ENCODE results near the gene NME1.
"Not testable (repeated sequence)": the region's sequence is repeated elsewhere in the genome, so short reads cannot be mapped to it uniquely, and the experiment has no call there.

Gene NME1

DNA sequence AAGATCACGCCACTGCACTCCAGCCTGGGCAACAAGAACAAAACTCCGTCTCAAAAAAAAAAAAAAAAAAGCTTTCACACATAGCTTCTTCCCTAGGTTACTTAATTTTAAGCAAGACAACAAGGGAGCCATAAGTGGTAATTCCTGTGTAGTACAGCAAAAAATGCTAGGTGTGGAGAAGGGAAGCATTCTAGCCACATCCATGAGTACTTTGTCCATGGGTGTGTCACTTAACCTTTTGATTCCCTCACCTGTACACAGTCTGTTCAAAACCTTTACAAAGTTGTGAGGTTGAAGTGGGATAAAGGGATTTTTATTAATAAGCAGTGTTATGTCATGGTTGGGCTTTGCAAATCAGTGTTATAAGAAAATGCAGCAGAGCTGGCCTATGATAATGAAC lies 17.4 kb downstream of the NME1 start:
- H3K4me3 ChIP-seq = no peak overlapping the region
- peaks cover 77 to 86% (median 83%) of the 10 kb centered on the region in 11 experiments for H3K36me3 ChIP-seq
- no peak overlapping the region for H3K27ac ChIP-seq
- H3K9me3 ChIP-seq (replicated peaks in 1 of 11) = no peaks in the 10 kb centered on the region
- no peaks in the 10 kb centered on the region for H3K27me3 ChIP-seq
- peaks cover 15 to 86% (median 62%) of the 10 kb centered on the region in 11 experiments; a peak in 20 of 22 replicates for H4K20me1 ChIP-seq
- no peak for TF ChIP-seq Cebpa-rat (IDR thresholded peaks at IDR 0.05)
- H3K4me1 ChIP-seq = peaks cover 15 to 26% (median 23%) of the 10 kb centered on the region in 10 experiments
- no peak overlapping the region for H3K4me2 ChIP-seq
- H3K9ac ChIP-seq = no peak overlapping the region

DNA sequence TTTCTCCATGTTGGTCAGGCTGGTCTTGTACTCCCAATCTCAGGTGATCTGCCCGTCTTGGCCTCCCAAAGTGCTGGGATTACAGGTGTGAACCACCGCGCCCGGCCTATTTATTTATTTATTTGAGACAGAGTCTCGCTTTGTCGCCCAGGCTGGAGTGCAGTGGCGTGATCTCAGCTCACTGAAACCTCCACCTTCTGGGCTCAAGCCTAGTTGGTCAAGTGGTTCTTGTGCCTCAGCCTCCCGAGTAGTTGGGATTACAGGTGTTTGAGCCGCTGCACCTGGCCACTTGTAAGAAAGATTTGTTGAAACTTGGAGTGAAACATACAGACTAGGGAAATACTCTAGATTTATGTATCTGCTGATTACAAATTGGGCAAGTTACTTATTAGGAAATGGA lies 18.7 kb downstream of the NME1 start:
- not testable (repeated sequence) for H3K27ac ChIP-seq; H3K27me3 ChIP-seq; H3K9me3 ChIP-seq (replicated peaks in 1 of 11); H3K9ac ChIP-seq; H3K4me3 ChIP-seq; H3K4me2 ChIP-seq
- peaks cover 77 to 95% (median 91%) of the 10 kb centered on the region in 11 experiments for H3K36me3 ChIP-seq
- peaks cover 13 to 24% (median 22%) of the 10 kb centered on the region in 10 experiments for H3K4me1 ChIP-seq
- H4K20me1 ChIP-seq = peaks cover 15 to 90% (median 62%) of the 10 kb centered on the region in 11 experiments; a peak in 20 of 22 replicates

DNA sequence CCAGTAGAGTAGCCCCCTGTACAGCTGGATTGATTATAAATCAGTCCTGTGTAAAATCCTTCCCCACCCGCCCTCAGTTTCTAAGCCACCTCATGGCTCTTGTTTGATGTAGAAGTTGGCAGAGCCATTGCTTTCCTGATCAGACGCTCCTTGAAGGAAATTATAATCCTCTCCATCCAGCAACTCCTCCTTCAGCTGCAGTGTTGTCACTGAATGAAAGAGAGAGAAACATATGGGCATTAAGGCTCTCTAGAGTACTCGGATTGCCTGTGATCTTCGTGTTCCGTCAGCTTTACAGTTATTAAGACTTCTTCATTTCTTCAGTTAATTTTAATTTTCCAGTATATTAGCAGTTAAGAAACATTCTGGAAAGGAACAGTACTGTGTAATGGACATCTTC lies 27.1 kb downstream of the NME1 start:
- Histone ChIP-seq H3K27ac (no peak overlapping the region), H3K9me3 (replicated peaks in 1 of 11) (no peaks in the 10 kb centered on the region), H3K4me1 (no peaks in the 10 kb centered on the region), H3K4me3 (no peak overlapping the region), H3K36me3 (peaks cover 66 to 90% (median 76%) of the 10 kb centered on the region in 11 experiments), H3K9ac (no peak overlapping the region), H3K4me2 (no peak overlapping the region), H3K27me3 (no peaks in the 10 kb centered on the region), H4K20me1 (peaks cover 0 to 22% (median 0%) of the 10 kb centered on the region in 11 experiments; a peak in 6 of 22 replicates)
- TF ChIP-seq Cebpa-rat (IDR thresholded peaks at IDR 0.05) = no peak

DNA sequence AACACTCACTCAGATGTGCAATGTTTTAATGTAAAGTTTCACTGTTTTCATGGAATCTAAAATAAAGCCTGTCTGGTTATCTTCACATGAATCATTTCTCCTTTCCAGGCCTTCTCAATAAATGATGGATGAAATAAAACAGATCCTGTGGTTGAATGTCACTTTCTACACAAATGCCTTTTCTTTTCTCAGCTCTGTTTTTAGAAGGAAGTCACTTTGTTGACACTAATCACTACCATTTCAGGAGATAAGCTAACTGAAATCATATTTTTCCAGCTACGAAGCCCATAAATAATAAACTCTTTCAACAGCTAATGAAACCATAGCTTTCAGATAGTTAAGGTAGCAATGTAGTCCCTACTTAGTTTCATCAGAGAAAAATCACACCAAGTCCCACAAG lies 30.8 kb downstream of the NME1 start:
- H3K4me2 ChIP-seq = no peak overlapping the region
- H3K9me3 ChIP-seq (replicated peaks in 1 of 11) = no peaks in the 10 kb centered on the region
- peaks cover 75 to 95% (median 88%) of the 10 kb centered on the region in 11 experiments for H3K36me3 ChIP-seq
- H3K9ac ChIP-seq = no peak overlapping the region
- no peak for TF ChIP-seq Cebpa-rat (IDR thresholded peaks at IDR 0.05)
- no peaks in the 10 kb centered on the region for H3K4me1 ChIP-seq
- peaks cover 0 to 7% (median 0%) of the 10 kb centered on the region in 11 experiments; a peak in 2 of 22 replicates for H4K20me1 ChIP-seq
- no peak overlapping the region for H3K4me3 ChIP-seq
- no peak overlapping the region for H3K27ac ChIP-seq
- no peaks in the 10 kb centered on the region for H3K27me3 ChIP-seq

DNA sequence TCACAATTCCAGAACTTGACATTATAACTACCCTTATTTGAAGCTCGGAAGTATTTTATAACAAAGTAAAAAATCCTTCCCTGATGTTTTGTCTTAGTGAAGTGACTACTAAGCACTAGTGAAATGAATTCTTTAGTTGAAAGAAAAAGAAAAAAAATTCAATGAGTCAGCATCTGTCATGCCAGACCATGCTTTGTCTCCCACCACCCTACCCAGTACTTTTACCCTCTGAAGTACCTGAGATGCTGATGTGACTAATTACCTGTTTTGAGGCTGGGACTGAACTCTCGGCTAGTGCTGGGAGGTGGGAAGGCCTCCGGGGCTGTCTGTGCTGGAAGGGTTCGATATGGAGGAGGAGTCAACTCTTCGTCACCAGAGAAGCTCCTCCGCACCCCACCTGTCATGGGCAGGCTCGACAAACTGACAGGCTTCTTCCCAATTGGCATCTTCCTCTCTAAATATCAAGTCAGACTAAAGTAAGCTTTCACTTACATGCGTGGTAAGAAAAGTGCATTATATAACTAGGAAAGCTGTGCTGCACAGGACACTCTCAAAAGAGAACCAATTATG lies 32.5 kb downstream of the NME1 start:
- no peak overlapping the region for H3K4me2 ChIP-seq
- H3K27me3 ChIP-seq = no peaks in the 10 kb centered on the region
- no peaks in the 10 kb centered on the region for H3K4me1 ChIP-seq
- no peak overlapping the region for H3K4me3 ChIP-seq
- no peaks in the 10 kb centered on the region for H3K9me3 ChIP-seq (replicated peaks in 1 of 11)
- peaks cover 0 to 7% (median 0%) of the 10 kb centered on the region in 11 experiments; a peak in 3 of 22 replicates for H4K20me1 ChIP-seq
- H3K27ac ChIP-seq = no peak overlapping the region
- no peak for TF ChIP-seq Cebpa-rat (IDR thresholded peaks at IDR 0.05)
- no peak overlapping the region for H3K9ac ChIP-seq
- peaks cover 83 to 100% (median 96%) of the 10 kb centered on the region in 11 experiments for H3K36me3 ChIP-seq

DNA sequence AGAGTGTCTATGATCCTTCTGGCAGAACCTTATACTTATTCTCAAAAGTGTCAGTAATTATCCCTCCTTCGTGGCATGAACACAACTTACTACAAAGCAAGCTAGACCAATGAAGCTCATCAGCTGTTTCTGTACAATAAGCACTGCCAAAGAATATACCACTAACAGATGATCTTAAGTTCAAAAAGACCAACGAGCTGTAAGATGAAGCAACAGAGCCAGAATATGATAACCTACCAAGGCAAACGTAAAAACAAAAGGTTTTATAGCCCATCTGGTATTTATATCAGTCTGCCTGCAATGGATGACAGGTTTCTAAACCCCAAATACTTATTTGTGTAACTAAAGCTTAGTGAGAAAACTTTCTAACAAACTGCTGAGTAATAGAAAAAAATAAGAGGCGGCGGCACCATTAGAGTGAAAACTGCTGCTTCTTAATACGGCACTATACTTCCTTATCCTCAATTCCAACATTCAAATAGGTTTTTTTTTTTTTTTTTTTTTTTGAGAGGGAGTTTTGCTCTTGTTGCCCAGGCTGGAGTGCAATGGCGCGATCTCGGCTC lies 35.0 kb downstream of the NME1 start:
- no peak for TF ChIP-seq Cebpa-rat (IDR thresholded peaks at IDR 0.05)
- Histone ChIP-seq H3K4me1 (no peaks in the 10 kb centered on the region), H4K20me1 (no peaks in the 10 kb centered on the region; a peak in 2 of 22 replicates), H3K9me3 (replicated peaks in 1 of 11) (no peaks in the 10 kb centered on the region), H3K4me2 (no peak overlapping the region), H3K36me3 (peaks cover 81 to 100% (median 96%) of the 10 kb centered on the region in 11 experiments), H3K27me3 (no peaks in the 10 kb centered on the region), H3K4me3 (no peak overlapping the region), H3K9ac (no peak overlapping the region), H3K27ac (no peak overlapping the region)

DNA sequence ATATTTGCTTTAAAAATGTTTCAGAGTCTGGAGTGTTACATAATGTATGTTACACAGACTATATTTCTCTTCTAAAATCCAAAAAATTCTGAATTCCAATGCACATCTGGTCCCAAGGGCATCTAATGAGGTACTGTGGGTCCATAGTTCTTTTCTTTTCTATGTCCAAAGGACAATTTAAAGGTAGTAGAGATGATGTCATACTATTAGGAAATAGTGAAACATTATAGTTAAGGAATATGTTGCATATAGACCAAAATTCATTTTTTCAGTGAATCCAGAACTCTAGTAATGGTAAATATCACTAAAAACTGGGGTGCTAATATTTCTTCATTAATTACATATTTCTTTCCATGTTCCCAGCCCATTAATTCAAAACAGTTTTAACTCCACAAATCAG lies 35.8 kb downstream of the NME1 start:
- Histone ChIP-seq H3K9ac (no peak overlapping the region), H3K27ac (no peak overlapping the region), H3K27me3 (no peaks in the 10 kb centered on the region), H3K36me3 (peaks cover 81 to 100% (median 96%) of the 10 kb centered on the region in 11 experiments), H3K4me1 (no peaks in the 10 kb centered on the region), H3K9me3 (replicated peaks in 1 of 11) (no peaks in the 10 kb centered on the region), H3K4me2 (no peak overlapping the region), H3K4me3 (no peak overlapping the region), H4K20me1 (no peaks in the 10 kb centered on the region; a peak in 2 of 22 replicates)
- TF ChIP-seq Cebpa-rat (IDR thresholded peaks at IDR 0.05) = no peak

DNA sequence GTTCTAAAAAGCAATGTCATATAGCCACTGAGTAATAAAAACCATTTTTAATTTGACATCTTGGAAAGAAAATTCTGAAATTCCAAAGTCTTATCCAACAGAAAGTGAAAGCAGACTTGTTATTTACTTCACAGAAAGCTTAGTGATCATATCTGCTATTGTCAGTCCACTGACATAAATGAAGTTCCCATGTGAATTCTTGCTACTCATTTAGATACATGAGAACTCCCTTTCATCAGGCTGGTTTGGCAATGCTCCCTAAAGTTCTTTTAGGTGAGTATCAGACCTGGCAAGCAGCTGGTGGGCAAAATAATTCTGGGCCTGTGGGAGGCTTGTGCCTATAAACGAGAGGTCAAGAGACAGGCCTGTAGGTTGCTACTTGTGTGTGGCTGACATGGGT lies 36.3 kb downstream of the NME1 start:
- Histone ChIP-seq H3K9me3 (replicated peaks in 1 of 11) (no peaks in the 10 kb centered on the region), H3K4me1 (no peaks in the 10 kb centered on the region), H3K4me3 (no peak overlapping the region), H3K9ac (no peak overlapping the region), H3K27ac (no peak overlapping the region), H4K20me1 (no peaks in the 10 kb centered on the region; a peak in 2 of 22 replicates), H3K36me3 (peaks cover 81 to 100% (median 97%) of the 10 kb centered on the region in 11 experiments), H3K27me3 (no peaks in the 10 kb centered on the region), H3K4me2 (no peak overlapping the region)
- no peak for TF ChIP-seq Cebpa-rat (IDR thresholded peaks at IDR 0.05)

DNA sequence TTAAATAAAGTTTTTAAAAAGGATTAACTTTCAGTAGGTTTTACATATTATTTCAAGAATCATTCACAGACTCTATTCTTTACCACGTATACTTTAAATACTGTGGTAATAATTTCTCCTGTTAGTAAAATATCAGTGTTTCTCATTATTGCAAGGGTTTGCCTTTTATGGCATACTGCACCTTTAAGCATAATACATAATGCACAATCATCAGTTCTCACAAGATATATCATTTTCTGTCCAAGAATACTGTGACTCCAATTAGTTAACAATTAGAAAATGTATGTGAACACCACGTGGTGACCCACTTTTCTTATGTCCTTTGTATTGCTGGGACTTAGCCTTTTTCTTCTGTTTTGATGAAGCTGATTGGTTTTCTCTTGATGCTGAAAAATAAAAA lies 38.5 kb downstream of the NME1 start:
- Histone ChIP-seq H3K9me3 (replicated peaks in 1 of 11) (no peaks in the 10 kb centered on the region), H4K20me1 (no peaks in the 10 kb centered on the region; a peak in 2 of 22 replicates), H3K27me3 (no peaks in the 10 kb centered on the region), H3K36me3 (peaks cover 83 to 98% (median 95%) of the 10 kb centered on the region in 11 experiments), H3K4me3 (no peak overlapping the region), H3K9ac (no peak overlapping the region), H3K27ac (no peak overlapping the region), H3K4me1 (no peaks in the 10 kb centered on the region), H3K4me2 (no peak overlapping the region)
- TF ChIP-seq Cebpa-rat (IDR thresholded peaks at IDR 0.05) = no peak

DNA sequence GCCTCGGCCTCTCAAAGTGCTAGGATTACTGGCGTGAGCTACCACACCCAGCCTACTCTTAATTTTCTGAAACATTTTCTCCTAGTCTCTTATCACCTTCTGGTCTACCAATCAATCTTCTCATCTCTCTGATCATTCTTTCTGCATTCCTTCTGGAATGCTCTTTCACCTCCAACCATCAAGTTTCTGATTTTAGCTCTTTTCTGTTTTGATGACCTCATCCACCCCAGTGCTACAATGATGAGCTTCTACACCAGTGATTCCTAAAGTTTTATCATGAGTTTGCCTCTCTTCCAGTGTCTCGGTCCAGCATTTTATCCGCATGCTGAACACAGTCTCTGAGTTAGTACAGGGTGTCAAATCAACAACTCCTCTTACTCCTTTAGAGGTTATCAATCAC lies 44.4 kb downstream of the NME1 start:
- no peak for TF ChIP-seq Cebpa-rat (IDR thresholded peaks at IDR 0.05)
- Histone ChIP-seq H3K36me3 (peaks cover 88 to 98% (median 95%) of the 10 kb centered on the region in 11 experiments), H3K4me3 (no peak overlapping the region), H4K20me1 (no peaks in the 10 kb centered on the region), H3K4me1 (no peaks in the 10 kb centered on the region), H3K4me2 (no peak overlapping the region), H3K27me3 (no peaks in the 10 kb centered on the region), H3K9me3 (replicated peaks in 1 of 11) (no peaks in the 10 kb centered on the region), H3K27ac (no peak overlapping the region), H3K9ac (no peak overlapping the region)

Measured in BLaER1 treated with 17β-estradiol and CSF1 and Interleukin-3, amounts not matched to agents 10 nM and 100 nM (cell line).